Ishikawa (cell line): ENCODE measurements around the gene PRDM1.

Experiments
- CEBPB ChIP-seq: IDR thresholded peaks from 2 replicates; pipeline ENCODE4 v1.6.1; 2012
- CREB1 ChIP-seq: IDR thresholded peaks from 2 replicates; pipeline ENCODE4 v1.6.1; 2012; ENCODE audit warnings: low read depth
- EGR1 ChIP-seq: IDR thresholded peaks from 2 replicates; pipeline ENCODE4 v1.6.1; 2012
- EP300 ChIP-seq: IDR thresholded peaks from 2 replicates; pipeline ENCODE4 v1.6.1; 2012; ENCODE audit warnings: borderline replicate concordance
- NFIC ChIP-seq: IDR thresholded peaks from 2 replicates; pipeline ENCODE4 v1.6.1; 2012
- RAD21 ChIP-seq: IDR thresholded peaks from 2 replicates; pipeline ENCODE4 v1.6.1; 2012; ENCODE audit warnings: low read depth
- TAF1 ChIP-seq: IDR thresholded peaks from 2 replicates; pipeline ENCODE4 v1.6.1; 2012; ENCODE audit warnings: low read depth, mild to moderate bottlenecking
- TCF12 ChIP-seq: IDR thresholded peaks from 2 replicates; pipeline ENCODE4 v1.6.1; 2012; ENCODE audit warnings: low read depth
- YY1 ChIP-seq: IDR thresholded peaks from 2 replicates; pipeline ENCODE4 v1.6.1; 2012; ENCODE audit warnings: low read depth
- ZBTB7A ChIP-seq: IDR thresholded peaks from 2 replicates; pipeline ENCODE4 v1.6.1; 2012; ENCODE audit warnings: low read depth
- TF ChIP-seq, protein P1 (sequence below): IDR thresholded peaks from 2 replicates; pipeline ENCODE4 v1.6.1; 2012; ENCODE audit warnings: low read depth, mild to moderate bottlenecking
- TF ChIP-seq, protein P2 (sequence below): IDR thresholded peaks from 2 replicates; pipeline ENCODE4 v1.6.1; 2012
- TF ChIP-seq, protein P3 (sequence below): IDR thresholded peaks from 2 replicates; pipeline ENCODE4 v1.6.1; 2012

DNA sequence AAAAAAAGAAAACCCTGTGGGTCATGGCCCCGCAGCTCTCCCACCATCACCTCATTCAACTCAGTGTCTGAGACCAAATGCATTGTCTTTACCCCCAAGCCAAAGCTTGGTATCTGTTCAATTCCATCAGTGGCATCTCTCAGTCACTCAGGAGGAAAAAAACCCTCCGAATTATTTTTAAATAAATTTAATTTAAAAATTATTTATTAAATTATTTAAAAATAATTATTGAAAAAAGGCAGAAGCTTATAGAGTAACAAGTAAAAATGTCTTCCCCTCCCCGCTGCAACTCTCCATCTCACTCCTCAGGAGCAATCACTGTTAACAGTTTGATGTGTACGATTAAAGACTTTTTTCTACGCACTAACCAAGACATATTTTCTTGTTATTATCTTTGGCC is 50.7 kb downstream of the PRDM1 start:
- TF ChIP-seq, protein P1, sequence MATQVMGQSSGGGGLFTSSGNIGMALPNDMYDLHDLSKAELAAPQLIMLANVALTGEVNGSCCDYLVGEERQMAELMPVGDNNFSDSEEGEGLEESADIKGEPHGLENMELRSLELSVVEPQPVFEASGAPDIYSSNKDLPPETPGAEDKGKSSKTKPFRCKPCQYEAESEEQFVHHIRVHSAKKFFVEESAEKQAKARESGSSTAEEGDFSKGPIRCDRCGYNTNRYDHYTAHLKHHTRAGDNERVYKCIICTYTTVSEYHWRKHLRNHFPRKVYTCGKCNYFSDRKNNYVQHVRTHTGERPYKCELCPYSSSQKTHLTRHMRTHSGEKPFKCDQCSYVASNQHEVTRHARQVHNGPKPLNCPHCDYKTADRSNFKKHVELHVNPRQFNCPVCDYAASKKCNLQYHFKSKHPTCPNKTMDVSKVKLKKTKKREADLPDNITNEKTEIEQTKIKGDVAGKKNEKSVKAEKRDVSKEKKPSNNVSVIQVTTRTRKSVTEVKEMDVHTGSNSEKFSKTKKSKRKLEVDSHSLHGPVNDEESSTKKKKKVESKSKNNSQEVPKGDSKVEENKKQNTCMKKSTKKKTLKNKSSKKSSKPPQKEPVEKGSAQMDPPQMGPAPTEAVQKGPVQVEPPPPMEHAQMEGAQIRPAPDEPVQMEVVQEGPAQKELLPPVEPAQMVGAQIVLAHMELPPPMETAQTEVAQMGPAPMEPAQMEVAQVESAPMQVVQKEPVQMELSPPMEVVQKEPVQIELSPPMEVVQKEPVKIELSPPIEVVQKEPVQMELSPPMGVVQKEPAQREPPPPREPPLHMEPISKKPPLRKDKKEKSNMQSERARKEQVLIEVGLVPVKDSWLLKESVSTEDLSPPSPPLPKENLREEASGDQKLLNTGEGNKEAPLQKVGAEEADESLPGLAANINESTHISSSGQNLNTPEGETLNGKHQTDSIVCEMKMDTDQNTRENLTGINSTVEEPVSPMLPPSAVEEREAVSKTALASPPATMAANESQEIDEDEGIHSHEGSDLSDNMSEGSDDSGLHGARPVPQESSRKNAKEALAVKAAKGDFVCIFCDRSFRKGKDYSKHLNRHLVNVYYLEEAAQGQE = no peak
- TF ChIP-seq EP300 = no peak
- TF ChIP-seq TAF1 = no peak
- no peak for TF ChIP-seq RAD21
- TF ChIP-seq, protein P2, sequence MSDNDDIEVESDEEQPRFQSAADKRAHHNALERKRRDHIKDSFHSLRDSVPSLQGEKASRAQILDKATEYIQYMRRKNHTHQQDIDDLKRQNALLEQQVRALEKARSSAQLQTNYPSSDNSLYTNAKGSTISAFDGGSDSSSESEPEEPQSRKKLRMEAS = no peak
- no peak for TF ChIP-seq CREB1
- no peak for TF ChIP-seq YY1
- no peak for TF ChIP-seq CEBPB
- no peak for TF ChIP-seq NFIC
- no peak for TF ChIP-seq EGR1
- TF ChIP-seq, protein P3, sequence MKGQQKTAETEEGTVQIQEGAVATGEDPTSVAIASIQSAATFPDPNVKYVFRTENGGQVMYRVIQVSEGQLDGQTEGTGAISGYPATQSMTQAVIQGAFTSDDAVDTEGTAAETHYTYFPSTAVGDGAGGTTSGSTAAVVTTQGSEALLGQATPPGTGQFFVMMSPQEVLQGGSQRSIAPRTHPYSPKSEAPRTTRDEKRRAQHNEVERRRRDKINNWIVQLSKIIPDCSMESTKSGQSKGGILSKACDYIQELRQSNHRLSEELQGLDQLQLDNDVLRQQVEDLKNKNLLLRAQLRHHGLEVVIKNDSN = no peak
- TF ChIP-seq TCF12 = no peak
- TF ChIP-seq ZBTB7A = no peak
